ENCODE results near the gene ASCL4. TPM values are rescaled to one million over a fixed set of nuclear protein-coding genes. Genes with fewer than 3 reads are reported as not detected.

ASCL4 gene
- total and polyA plus RNA-seq, 2 donors (not counting 1 experiment from before 2014, with no cell fraction given), result not detected

GRCh38 chr12:107749083-107749482, 25.4 kb upstream of the ASCL4 start:
- H3K9me3 ChIP-seq (ENCODE audit: control insufficient read depth, insufficient read depth, low read depth, low read length), result no peaks in the 10 kb centered on the region
- no peaks in the 10 kb centered on the region for H4K20me1 ChIP-seq (ENCODE audit: control insufficient read depth, extremely low read depth, insufficient read depth, low read length)
- H3K27me3 ChIP-seq (ENCODE audit: control insufficient read depth, insufficient read depth, low read length), result no peaks in the 10 kb centered on the region
- peak overlapping the region; percentile 62 for H3K27ac ChIP-seq (ENCODE audit: insufficient read depth, low read length)
- peaks cover 11% of the 10 kb centered on the region for H3K4me1 ChIP-seq (ENCODE audit: control insufficient read depth, extremely low read depth, insufficient read depth, low read length)
- TF ChIP-seq EZH2 (IDR thresholded peaks at IDR 0.05; ENCODE audit: low read length, missing control alignments) (no peak), CTCF (conservative IDR thresholded peaks at IDR 0.05 in 1 of 2, IDR thresholded peaks at IDR 0.05 in 1 of 2; ENCODE audit: low read depth in 1 of 2, low read length in 2 of 2) (no peak)
- H3K9ac ChIP-seq (ENCODE audit: insufficient read depth, low read length), result no peak overlapping the region
- peaks cover 24% of the 10 kb centered on the region for H3K79me2 ChIP-seq (ENCODE audit: control insufficient read depth, insufficient read depth, low read length)
- H2AFZ ChIP-seq (ENCODE audit: low read length), result no peak overlapping the region
- H3K36me3 ChIP-seq (ENCODE audit: control insufficient read depth, insufficient read depth, low read length), result peaks cover 12% of the 10 kb centered on the region
- H3K4me3 ChIP-seq (replicated peaks in 1 of 4; ENCODE audit: control extremely low read depth in 1 of 4, insufficient read depth in 1 of 4, low read depth in 3 of 4, low read length in 4 of 4), result peak overlapping the region in 1 of 4 experiments; percentile 28
- peak overlapping the region; percentile 63 for H3K4me2 ChIP-seq (ENCODE audit: extremely low read depth, insufficient read depth, low read length)
- peak in 1 of 2 donors; percentile 31 for DNase-seq (ENCODE audit: low read depth in 2 of 2)

GRCh38 chr12:107759410-107759809, 15.1 kb upstream of the ASCL4 start:
- Histone ChIP-seq H3K79me2 (ENCODE audit: control insufficient read depth, insufficient read depth, low read length) (peaks cover 40% of the 10 kb centered on the region), H3K36me3 (ENCODE audit: control insufficient read depth, insufficient read depth, low read length) (peaks cover 4% of the 10 kb centered on the region), H2AFZ (ENCODE audit: low read length) (no peak overlapping the region)

DNA sequence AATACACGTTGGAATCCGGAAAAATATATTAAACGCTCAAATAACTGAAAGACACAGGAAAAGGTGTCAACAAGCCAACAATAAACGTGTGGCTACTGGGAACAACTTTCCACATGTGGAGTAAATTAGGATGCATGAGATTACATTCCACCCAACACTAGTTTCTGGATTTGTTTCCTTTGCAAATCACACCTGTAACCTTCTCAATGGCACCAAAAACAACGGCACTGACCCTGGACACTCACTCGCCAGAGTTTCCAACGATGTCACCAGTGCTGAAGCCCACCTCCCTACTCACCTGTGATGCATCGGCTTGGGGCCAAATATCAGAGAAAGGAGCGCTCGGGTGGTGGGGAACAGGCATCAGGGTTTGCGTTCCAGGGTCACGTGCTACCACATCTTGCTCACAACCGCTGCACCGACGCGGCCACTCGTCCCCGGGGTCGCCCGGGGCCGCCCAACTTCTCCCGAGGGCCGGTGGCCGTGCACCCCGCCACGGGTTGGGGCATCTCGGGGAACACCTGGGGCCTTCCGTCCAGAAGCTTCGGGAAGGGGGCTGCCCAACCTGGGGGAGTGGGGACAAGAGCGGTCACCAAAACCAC, 14.2 kb upstream of the ASCL4 start:
- Histone ChIP-seq H3K36me3 (ENCODE audit: control insufficient read depth, insufficient read depth, low read length) (peaks cover 4% of the 10 kb centered on the region), H3K79me2 (ENCODE audit: control insufficient read depth, insufficient read depth, low read length) (peaks cover 40% of the 10 kb centered on the region), H2AFZ (ENCODE audit: low read length) (peak overlapping the region; percentile 27), H4K20me1 (ENCODE audit: control insufficient read depth, extremely low read depth, insufficient read depth, low read length) (no peaks in the 10 kb centered on the region), H3K4me3 (replicated peaks in 1 of 4; ENCODE audit: control extremely low read depth in 1 of 4, insufficient read depth in 1 of 4, low read depth in 3 of 4, low read length in 4 of 4) (peak overlapping the region; percentile 82 to 93 (median 90)), H3K27ac (ENCODE audit: insufficient read depth, low read length) (peak overlapping the region; percentile 82), H3K27me3 (ENCODE audit: control insufficient read depth, insufficient read depth, low read length) (no peaks in the 10 kb centered on the region), H3K9ac (ENCODE audit: insufficient read depth, low read length) (peak overlapping the region; percentile 83), H3K9me3 (ENCODE audit: control insufficient read depth, insufficient read depth, low read depth, low read length) (no peaks in the 10 kb centered on the region), H3K4me1 (ENCODE audit: control insufficient read depth, extremely low read depth, insufficient read depth, low read length) (peaks cover 3% of the 10 kb centered on the region), H3K4me2 (ENCODE audit: extremely low read depth, insufficient read depth, low read length) (peak overlapping the region; percentile 88)
- TF ChIP-seq CTCF (conservative IDR thresholded peaks at IDR 0.05 in 1 of 2, IDR thresholded peaks at IDR 0.05 in 1 of 2; ENCODE audit: low read depth in 1 of 2, low read length in 2 of 2) (no peak), EZH2 (IDR thresholded peaks at IDR 0.05; ENCODE audit: low read length, missing control alignments) (no peak)
- peak in 1 of 2 donors; percentile 16 for DNase-seq (ENCODE audit: low read depth in 2 of 2)

More at GRCh38 chr12:107759410-107759809, 15.1 kb upstream of the ASCL4 start:
- Histone ChIP-seq H3K4me3 (replicated peaks in 1 of 4; ENCODE audit: control extremely low read depth in 1 of 4, insufficient read depth in 1 of 4, low read depth in 3 of 4, low read length in 4 of 4) (peak overlapping the region; percentile 82 to 93 (median 90)), H3K9me3 (ENCODE audit: control insufficient read depth, insufficient read depth, low read depth, low read length) (no peaks in the 10 kb centered on the region), H3K4me2 (ENCODE audit: extremely low read depth, insufficient read depth, low read length) (peak overlapping the region; percentile 88), H4K20me1 (ENCODE audit: control insufficient read depth, extremely low read depth, insufficient read depth, low read length) (no peaks in the 10 kb centered on the region), H3K4me1 (ENCODE audit: control insufficient read depth, extremely low read depth, insufficient read depth, low read length) (peaks cover 3% of the 10 kb centered on the region), H3K27me3 (ENCODE audit: control insufficient read depth, insufficient read depth, low read length) (no peaks in the 10 kb centered on the region), H3K9ac (ENCODE audit: insufficient read depth, low read length) (peak overlapping the region; percentile 26), H3K27ac (ENCODE audit: insufficient read depth, low read length) (peak overlapping the region; percentile 84)
- TF ChIP-seq EZH2 (IDR thresholded peaks at IDR 0.05; ENCODE audit: low read length, missing control alignments), result no peak
- TF ChIP-seq CTCF (conservative IDR thresholded peaks at IDR 0.05 in 1 of 2, IDR thresholded peaks at IDR 0.05 in 1 of 2; ENCODE audit: low read depth in 1 of 2, low read length in 2 of 2), result no peak
- DNase-seq (ENCODE audit: low read depth in 2 of 2), result peak; percentile 85 to 86
